GM10248 (cell line): ENCODE data around the gene TTC3.

Experiments
- CTCF ChIA-PET: fragments of 300-600 bp; sonication (Branson Sonifier 250); formaldehyde crosslinking; extraction: SDS; loops from one replicate; lab custom pipeline; 2021; ENCODE audit warnings: antibody characterized with exemption; lab: Yijun Ruan, JAX
- POLR2A ChIA-PET: fragments of 350-650 bp; sonication (Branson Sonifier 250); formaldehyde crosslinking; extraction: SDS; loops from one replicate; lab custom pipeline; 2020; ENCODE audit warnings: antibody characterized with exemption; lab: Yijun Ruan, JAX
- DNase-seq: peaks from one replicate; pipeline ENCODE4 v3.0.0; 2012; ENCODE audit errors: extremely low spot score
- TF ChIP-seq, protein P1 (sequence below): IDR thresholded peaks from 2 replicates; pipeline ENCODE4 v1.5.1; 2012; ENCODE audit warnings: mild to moderate bottlenecking, low read depth; ENCODE audit errors: extremely low read depth, missing control alignments, control extremely low read depth

Gene TTC3

DNA sequence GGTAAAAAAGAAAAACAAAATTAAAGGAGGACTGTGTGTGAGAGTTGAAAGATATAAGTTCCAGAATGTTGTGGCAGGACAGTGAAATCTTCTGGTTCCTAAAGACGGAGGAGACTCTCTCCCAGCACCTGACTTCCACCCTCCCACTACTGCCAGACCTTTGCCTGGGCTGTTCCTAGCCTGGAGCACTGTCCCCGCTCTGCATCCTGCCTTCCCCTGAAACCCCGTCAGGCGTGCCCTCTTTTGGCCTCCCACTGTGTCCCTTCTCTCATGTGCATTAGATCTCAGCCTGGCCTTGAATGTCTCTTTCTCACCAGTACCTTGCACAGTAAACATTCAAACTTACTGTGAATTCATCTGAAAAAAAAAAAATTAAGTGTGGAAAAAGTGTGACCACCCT, 120.0 kb downstream of the TTC3 start:
- TF ChIP-seq, protein P1, sequence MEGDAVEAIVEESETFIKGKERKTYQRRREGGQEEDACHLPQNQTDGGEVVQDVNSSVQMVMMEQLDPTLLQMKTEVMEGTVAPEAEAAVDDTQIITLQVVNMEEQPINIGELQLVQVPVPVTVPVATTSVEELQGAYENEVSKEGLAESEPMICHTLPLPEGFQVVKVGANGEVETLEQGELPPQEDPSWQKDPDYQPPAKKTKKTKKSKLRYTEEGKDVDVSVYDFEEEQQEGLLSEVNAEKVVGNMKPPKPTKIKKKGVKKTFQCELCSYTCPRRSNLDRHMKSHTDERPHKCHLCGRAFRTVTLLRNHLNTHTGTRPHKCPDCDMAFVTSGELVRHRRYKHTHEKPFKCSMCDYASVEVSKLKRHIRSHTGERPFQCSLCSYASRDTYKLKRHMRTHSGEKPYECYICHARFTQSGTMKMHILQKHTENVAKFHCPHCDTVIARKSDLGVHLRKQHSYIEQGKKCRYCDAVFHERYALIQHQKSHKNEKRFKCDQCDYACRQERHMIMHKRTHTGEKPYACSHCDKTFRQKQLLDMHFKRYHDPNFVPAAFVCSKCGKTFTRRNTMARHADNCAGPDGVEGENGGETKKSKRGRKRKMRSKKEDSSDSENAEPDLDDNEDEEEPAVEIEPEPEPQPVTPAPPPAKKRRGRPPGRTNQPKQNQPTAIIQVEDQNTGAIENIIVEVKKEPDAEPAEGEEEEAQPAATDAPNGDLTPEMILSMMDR, result no peak
- ChIA-PET POLR2A (no interaction called here), CTCF (no interaction called here)
- no peak for DNase-seq

DNA sequence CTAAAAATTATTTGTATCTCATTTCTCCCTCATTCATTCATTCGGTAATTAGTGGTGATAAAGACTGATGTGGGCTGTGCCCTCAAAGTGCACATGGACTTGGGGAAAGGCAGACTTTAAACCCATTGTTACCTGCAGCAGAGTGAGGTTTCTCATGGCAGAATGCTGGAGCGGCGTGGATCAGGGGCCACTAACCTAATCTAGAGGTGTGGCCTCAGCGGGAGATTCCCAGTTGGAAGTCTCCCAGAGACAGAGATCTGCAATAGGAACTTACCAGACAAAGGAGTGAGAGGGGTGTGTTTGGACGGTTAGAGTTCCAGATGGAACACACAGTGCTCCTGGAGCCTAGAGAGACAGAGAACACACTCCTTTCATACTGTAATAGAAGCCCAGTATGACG, 120.6 kb downstream of the TTC3 start:
- POLR2A ChIA-PET, result no interaction called here
- TF ChIP-seq, protein P1, result no peak
- DNase-seq, result no peak
- CTCF ChIA-PET, result interaction anchor here (1.4 kb wide), 1 partner anchor 14 kb away, joined by 4 read pairs; no protein-coding TSS in a partner anchor

DNA sequence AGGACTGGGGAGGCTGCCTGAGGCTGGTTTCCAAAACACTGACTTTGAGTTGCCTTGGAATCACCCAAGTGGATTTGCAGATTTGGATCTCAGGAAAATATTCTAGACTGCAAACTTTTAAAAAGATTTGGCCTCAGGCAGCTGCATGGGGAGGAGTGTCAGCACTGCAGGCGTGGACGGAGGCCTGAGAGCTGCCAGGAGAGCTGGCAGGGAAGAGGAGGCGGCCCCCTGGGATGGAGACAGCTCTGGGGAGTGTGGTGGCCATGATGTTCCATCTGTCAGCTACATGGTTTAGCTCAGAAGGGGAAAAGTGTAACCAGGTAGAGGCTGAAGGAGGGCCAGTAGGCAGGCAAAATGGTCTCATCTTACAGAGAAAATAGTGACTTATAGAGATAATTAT, 122.0 kb downstream of the TTC3 start:
- no peak for DNase-seq
- TF ChIP-seq, protein P1, result no peak
- POLR2A ChIA-PET, result no interaction called here
- CTCF ChIA-PET, result interaction anchor here (1.4 kb wide), 1 partner anchor 13 kb away, joined by 4 read pairs; no protein-coding TSS in a partner anchor

DNA sequence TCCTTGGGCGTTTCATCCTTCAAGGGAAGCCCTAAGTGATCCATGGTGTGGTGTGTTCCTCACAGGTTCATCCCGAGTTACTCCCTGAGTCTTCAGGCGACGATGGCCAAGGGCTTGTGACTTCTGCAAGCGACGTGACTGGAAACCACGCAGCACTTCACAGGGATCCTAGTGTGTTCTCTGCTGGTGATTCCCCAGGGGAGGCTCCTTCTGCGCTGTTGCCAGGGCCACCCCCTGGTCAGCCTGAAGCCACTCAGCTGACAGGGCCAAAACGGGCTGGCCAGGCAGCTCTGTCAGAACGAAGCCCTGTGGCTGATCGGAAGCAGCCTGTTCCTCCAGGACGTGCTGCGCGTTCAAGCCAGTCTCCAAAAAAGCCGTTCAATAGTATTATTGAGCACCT, 122.6 kb downstream of the TTC3 start:
- POLR2A ChIA-PET, result no interaction called here
- DNase-seq, result no peak
- TF ChIP-seq, protein P1, result no peak
- CTCF ChIA-PET, result no interaction called here

DNA sequence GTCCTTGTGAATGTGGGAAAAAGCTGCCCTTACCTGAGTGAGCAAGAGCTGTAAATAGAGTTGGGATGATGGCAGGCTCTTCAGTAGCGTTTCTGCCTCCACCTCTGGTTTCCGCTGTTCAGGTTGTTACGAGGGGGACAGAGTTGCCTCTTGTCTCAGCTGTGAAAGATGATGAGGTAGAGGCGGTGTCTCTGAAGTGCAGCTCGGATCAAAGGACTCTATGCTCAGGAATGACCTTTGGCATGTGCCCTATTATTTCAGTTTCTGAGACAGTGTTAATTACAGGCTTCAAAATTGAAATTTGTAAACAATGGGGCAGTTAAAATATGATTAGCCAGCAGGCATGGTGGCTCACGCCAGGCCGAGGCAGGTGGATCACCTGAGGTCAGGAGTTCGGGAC, 123.8 kb downstream of the TTC3 start:
- CTCF ChIA-PET, result no interaction called here
- no peak for DNase-seq
- TF ChIP-seq, protein P1, result no peak
- POLR2A ChIA-PET, result no interaction called here

DNA sequence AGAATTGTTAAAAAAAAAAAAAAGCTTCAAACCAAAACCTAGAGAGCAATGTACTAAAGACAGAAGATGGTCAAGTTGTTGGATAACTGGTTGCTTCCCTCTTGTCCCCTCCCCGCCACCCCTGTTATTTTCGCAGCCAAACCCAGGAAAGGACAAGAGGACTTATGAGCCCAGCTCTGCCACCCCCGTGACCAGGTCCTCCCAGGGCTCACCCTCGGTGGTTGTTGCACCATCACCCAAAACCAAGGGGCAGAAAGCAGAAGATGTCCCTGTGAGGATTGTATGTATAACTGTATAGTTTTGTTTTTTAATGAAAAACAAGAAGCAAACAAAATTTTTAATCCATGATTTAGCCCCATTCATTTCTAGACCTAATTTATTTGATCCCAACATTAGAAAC, 124.7 kb downstream of the TTC3 start:
- TF ChIP-seq, protein P1, result no peak
- no peak for DNase-seq
- ChIA-PET POLR2A (no interaction called here), CTCF (no interaction called here)
